Omental fat pad (tissue), 4 donors: ENCODE results near the gene EEF1AKMT4. TPM values are rescaled to one million over a fixed set of nuclear protein-coding genes. Genes with fewer than 3 reads are reported as not detected.

Source experiments
- ATAC-seq: fragments of 150-250 bp; one replicate; pipeline ENCODE4 v1.9.1; 2016; ENCODE audit warnings: mild to moderate bottlenecking, moderate library complexity; ENCODE audit not compliant: low FRiP score
- DNase-seq: peaks from one replicate; pipeline ENCODE4 v3.0.0-alpha.2; 2019; ENCODE audit warnings: low spot score
- CTCF ChIP-seq, 3 donors: fragments of 450-650 bp; IDR thresholded peaks; one replicate each; pipeline ENCODE4 v1.5.1; 2016 to 2017; ENCODE audit warnings: antibody characterized with exemption in 3 of 3, mild to moderate bottlenecking in 3 of 3, moderate library complexity in 2 of 3
- total RNA-seq, 4 donors: library from RNA; depleted of rRNA; stranded (reverse); fragments of >200 nt; gene quantifications; one replicate each; pipeline ENCODE4 v1.1.0, GENCODE V29; 2016

The EEF1AKMT4 gene
- total RNA-seq, 4 donors from 2014 or later, result 1.7 to 14.8 (median 5.5) TPM

- DNase-seq (no peak), ATAC-seq (no peak)
- no peak for TF ChIP-seq CTCF (IDR thresholded peaks at IDR 0.05)
Measured at GRCh38 chr3:184290331-184290730, 40.9 kb downstream of the EEF1AKMT4 start.

- no peak for TF ChIP-seq CTCF (IDR thresholded peaks at IDR 0.05)
- ATAC-seq (no peak), DNase-seq (no peak)
Measured at GRCh38 chr3:184291044-184291737, 41.7 kb downstream of the EEF1AKMT4 start.

DNA sequence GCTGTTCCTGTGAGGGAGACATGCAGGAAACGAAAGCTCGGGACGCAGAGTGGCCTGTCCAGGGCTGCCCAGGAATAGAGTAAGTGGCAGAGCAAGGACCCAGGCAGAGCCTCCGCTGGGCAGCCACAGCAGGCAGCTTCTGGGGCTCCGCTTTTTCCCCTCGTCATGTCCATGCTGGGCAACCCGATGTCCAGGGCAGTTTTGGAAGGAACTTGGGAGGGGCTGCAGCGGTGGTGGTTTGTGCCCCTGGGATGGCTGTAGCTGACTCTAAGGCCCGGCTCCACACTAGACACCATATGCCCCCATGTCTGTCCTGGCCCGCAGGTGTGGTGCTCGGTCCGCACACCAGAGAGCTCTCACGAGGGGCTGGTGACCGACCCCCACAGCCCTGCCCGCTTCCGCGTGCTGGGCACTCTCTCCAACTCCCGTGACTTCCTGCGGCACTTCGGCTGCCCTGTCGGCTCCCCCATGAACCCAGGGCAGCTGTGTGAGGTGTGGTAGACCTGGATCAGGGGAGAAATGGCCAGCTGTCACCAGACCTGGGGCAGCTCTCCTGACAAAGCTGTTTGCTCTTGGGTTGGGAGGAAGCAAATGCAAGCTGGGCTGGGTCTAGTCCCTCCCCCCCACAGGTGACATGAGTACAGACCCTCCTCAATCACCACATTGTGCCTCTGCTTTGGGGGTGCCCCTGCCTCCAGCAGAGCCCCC, 42.4 kb downstream of the EEF1AKMT4 start:
- no peak for TF ChIP-seq CTCF (IDR thresholded peaks at IDR 0.05)
- no peak for ATAC-seq
- no peak for DNase-seq

DNA sequence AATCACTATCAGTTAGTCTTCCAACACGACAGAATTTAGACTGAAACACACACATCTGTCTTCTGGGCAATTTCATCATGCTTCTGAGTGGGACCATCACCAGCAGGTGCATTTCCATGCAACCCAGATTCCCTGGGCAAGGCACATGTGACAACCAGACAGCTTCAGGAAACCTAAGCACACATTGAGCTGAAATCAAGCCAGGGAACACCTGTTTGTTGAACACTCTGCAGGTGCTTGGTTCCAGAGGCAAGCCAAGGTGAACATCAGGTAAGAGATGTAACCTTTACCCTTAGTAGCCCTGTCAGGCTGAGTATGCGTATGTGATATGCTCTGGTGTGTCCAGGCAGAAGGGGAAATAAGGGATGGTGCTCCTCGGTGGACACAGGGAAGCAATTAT, 46.3 kb downstream of the EEF1AKMT4 start:
- TF ChIP-seq CTCF (IDR thresholded peaks at IDR 0.05), result no peak
- DNase-seq, result no peak
- no peak for ATAC-seq

DNA sequence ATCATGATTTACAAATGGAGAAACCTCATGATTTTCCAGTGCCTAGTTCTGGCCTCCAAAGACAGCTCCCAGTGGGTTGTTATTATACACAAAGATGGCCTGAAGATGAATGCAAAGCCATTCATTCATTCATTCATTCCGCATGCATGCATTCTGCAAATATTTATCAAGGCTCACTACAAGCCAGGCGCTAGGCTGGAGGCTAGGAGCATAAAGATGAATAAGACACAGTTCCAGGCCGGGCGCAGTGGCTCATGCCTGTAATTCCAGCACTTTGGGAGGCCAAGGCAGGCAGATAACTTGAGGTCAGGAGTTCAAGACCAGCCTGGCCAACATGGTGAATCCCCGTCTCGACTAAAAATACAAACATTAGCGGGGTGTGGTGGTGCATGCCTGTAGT, 47.1 kb downstream of the EEF1AKMT4 start:
- ATAC-seq, result no peak
- TF ChIP-seq CTCF (IDR thresholded peaks at IDR 0.05), result no peak
- DNase-seq, result no peak

GRCh38 chr3:184298759-184299487, 49.5 kb downstream of the EEF1AKMT4 start, which contains the start of gene PSMD2:
TSS of gene PSMD2 (plus strand) at chr3:184299241. CDS start at chr3:184299267, 26 bp downstream.
- no peak for TF ChIP-seq CTCF (IDR thresholded peaks at IDR 0.05)
- ATAC-seq (peak; percentile 99), DNase-seq (peak; percentile 89)
